Measurements from ENCODE around the gene AUTS2. TPM values are rescaled to one million over a fixed set of nuclear protein-coding genes. Genes with fewer than 3 reads are reported as not detected.

AUTS2 gene
- total and polyA plus RNA-seq, 10 of the 15 experiments (the other 5 are each of a cell fraction or from before 2014, with no cell fraction given): 6.4 to 55.6 (median 21.6) TPM

DNA sequence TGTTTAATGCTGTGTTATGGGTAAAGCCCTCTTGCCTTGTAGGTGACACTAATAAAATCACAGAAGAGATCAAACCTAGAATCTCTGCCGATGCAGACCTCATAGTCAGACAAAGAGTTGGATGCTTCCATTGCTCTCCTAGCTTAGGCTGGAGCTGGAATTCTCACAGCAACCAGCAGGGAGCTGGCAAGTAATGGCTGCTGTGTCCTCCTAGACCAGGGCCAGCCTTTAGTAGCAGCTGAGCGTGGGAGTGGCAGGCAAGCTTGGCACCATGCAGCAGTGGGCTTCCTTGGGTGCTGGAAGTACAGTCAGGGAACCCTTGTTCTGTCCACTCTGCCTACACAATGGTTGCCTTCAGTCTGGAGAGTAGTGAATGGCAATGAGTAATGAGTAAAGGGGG lies 935.3 kb downstream of the AUTS2 start (continued):
- TF ChIP-seq, protein P1, sequence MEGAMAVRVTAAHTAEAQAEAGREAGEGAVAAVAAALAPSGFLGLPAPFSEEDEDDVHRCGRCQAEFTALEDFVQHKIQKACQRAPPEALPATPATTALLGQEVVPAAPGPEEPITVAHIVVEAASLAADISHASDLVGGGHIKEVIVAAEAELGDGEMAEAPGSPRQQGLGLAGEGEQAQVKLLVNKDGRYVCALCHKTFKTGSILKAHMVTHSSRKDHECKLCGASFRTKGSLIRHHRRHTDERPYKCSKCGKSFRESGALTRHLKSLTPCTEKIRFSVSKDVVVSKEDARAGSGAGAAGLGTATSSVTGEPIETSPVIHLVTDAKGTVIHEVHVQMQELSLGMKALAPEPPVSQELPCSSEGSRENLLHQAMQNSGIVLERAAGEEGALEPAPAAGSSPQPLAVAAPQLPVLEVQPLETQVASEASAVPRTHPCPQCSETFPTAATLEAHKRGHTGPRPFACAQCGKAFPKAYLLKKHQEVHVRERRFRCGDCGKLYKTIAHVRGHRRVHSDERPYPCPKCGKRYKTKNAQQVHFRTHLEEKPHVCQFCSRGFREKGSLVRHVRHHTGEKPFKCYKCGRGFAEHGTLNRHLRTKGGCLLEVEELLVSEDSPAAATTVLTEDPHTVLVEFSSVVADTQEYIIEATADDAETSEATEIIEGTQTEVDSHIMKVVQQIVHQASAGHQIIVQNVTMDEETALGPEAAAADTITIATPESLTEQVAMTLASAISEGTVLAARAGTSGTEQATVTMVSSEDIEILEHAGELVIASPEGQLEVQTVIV (IDR thresholded peaks at IDR 0.05; ENCODE audit: borderline replicate concordance, partially characterized antibody): no peak
- TF ChIP-seq ZZZ3 (IDR thresholded peaks at IDR 0.05; ENCODE audit: control insufficient read depth, insufficient read length, low read depth): no peak
- TF ChIP-seq, protein P2, sequence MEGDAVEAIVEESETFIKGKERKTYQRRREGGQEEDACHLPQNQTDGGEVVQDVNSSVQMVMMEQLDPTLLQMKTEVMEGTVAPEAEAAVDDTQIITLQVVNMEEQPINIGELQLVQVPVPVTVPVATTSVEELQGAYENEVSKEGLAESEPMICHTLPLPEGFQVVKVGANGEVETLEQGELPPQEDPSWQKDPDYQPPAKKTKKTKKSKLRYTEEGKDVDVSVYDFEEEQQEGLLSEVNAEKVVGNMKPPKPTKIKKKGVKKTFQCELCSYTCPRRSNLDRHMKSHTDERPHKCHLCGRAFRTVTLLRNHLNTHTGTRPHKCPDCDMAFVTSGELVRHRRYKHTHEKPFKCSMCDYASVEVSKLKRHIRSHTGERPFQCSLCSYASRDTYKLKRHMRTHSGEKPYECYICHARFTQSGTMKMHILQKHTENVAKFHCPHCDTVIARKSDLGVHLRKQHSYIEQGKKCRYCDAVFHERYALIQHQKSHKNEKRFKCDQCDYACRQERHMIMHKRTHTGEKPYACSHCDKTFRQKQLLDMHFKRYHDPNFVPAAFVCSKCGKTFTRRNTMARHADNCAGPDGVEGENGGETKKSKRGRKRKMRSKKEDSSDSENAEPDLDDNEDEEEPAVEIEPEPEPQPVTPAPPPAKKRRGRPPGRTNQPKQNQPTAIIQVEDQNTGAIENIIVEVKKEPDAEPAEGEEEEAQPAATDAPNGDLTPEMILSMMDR (IDR thresholded peaks at IDR 0.05 in 2 of 3, conservative IDR thresholded peaks at IDR 0.05 in 1 of 3; ENCODE audit: control insufficient read depth in 2 of 3, extremely low read depth in 1 of 3, insufficient read depth in 1 of 3, low read depth in 3 of 3, low read length in 3 of 3): no peak
- TF ChIP-seq IKZF1 (conservative IDR thresholded peaks at IDR 0.05): no peak

DNA sequence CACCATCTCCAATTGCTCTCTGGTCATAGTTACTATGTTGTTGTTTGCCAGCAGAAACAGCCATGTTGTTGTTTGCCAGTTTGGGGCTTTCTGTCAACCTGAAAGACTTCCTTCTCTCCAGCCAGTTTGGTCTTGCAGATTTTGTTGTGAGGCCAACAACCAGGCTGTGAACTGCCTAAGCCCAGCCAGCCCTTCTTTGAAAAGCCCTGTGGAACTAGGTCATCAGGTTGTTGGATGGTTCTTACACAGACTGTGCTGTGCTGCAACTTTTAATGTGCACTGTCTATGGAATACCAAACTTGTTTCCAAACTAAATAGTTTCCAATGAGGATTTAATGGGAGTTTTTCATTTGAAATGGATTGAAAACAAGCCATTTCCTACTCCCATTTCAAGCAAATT lies 940.9 kb downstream of the AUTS2 start:
- H4K20me1 ChIP-seq (ENCODE audit: control insufficient read depth, insufficient read depth): no peaks in the 10 kb centered on the region
- RAD21 ChIA-PET (ENCODE audit: unreplicated experiment): no interaction called here
- TF ChIP-seq BCL11A (IDR thresholded peaks at IDR 0.05; ENCODE audit: low read depth, low read length): no peak
- no peak for TF ChIP-seq EZH2 (IDR thresholded peaks at IDR 0.05; ENCODE audit: borderline replicate concordance, control insufficient read depth, low read depth, low read length)
- TF ChIP-seq RAD51 (IDR thresholded peaks at IDR 0.05): no peak
- no peak for TF ChIP-seq CBX3 (IDR thresholded peaks at IDR 0.05; ENCODE audit: borderline replicate concordance, low read depth)
- no peak for TF ChIP-seq TCF3 (IDR thresholded peaks at IDR 0.05; ENCODE audit: borderline replicate concordance, insufficient read depth, low read depth, low read length)
- TF ChIP-seq SIN3A (IDR thresholded peaks at IDR 0.05; ENCODE audit: low read depth, low read length): no peak
- TF ChIP-seq MEF2B (IDR thresholded peaks at IDR 0.05; ENCODE audit: partially characterized antibody, poor library complexity, severe bottlenecking): no peak
- TF ChIP-seq ZBED1 (IDR thresholded peaks at IDR 0.05; ENCODE audit: borderline replicate concordance): no peak
- no peak for TF ChIP-seq ZNF207 (IDR thresholded peaks at IDR 0.05; ENCODE audit: borderline replicate concordance)
- TF ChIP-seq, protein P3, sequence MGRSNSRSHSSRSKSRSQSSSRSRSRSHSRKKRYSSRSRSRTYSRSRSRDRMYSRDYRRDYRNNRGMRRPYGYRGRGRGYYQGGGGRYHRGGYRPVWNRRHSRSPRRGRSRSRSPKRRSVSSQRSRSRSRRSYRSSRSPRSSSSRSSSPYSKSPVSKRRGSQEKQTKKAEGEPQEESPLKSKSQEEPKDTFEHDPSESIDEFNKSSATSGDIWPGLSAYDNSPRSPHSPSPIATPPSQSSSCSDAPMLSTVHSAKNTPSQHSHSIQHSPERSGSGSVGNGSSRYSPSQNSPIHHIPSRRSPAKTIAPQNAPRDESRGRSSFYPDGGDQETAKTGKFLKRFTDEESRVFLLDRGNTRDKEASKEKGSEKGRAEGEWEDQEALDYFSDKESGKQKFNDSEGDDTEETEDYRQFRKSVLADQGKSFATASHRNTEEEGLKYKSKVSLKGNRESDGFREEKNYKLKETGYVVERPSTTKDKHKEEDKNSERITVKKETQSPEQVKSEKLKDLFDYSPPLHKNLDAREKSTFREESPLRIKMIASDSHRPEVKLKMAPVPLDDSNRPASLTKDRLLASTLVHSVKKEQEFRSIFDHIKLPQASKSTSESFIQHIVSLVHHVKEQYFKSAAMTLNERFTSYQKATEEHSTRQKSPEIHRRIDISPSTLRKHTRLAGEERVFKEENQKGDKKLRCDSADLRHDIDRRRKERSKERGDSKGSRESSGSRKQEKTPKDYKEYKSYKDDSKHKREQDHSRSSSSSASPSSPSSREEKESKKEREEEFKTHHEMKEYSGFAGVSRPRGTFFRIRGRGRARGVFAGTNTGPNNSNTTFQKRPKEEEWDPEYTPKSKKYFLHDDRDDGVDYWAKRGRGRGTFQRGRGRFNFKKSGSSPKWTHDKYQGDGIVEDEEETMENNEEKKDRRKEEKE (IDR thresholded peaks at IDR 0.05): no peak
- TF ChIP-seq CBFB (IDR thresholded peaks at IDR 0.05; ENCODE audit: low read depth): no peak
- TF ChIP-seq, protein P4, sequence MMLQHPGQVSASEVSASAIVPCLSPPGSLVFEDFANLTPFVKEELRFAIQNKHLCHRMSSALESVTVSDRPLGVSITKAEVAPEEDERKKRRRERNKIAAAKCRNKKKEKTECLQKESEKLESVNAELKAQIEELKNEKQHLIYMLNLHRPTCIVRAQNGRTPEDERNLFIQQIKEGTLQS (IDR thresholded peaks at IDR 0.05; ENCODE audit: borderline replicate concordance, extremely low read depth, low read depth, low read length): no peak

More for the DNA sequence above, 940.9 kb downstream of the AUTS2 start:
- no peak overlapping the region for H3K4me3 ChIP-seq
- no peak overlapping the region for H2AFZ ChIP-seq (ENCODE audit: control insufficient read depth, low read depth, low read length)
- no peaks in the 10 kb centered on the region for H3K4me1 ChIP-seq (ENCODE audit: control insufficient read depth, insufficient read depth, low read length)
- H3K36me3 ChIP-seq (ENCODE audit: control insufficient read depth in 2 of 2, insufficient read depth in 2 of 2, low read length in 1 of 2): no peaks in the 10 kb centered on the region
- SMC1A ChIA-PET (ENCODE audit: uncharacterized antibody, unreplicated experiment): no interaction called here
- H3K9ac ChIP-seq (ENCODE audit: control insufficient read depth, insufficient read depth, low read length): no peak overlapping the region
- DNase-seq (ENCODE audit: low read depth, low spot score) (no peak), ATAC-seq (no peak), FAIRE-seq (no peak)
- CTCF ChIA-PET: no interaction called here
- BruUV-seq (replicated peaks): no TSS peak
- intact Hi-C loops (cut with micrococcal nuclease; ENCODE audit: unreplicated experiment) (no loop called here), in situ Hi-C loops (cut with MboI) (no loop called here)
- no peak overlapping the region for H3K27ac ChIP-seq (ENCODE audit: control insufficient read depth, insufficient read depth)
- H3K27me3 ChIP-seq (replicated peaks in 1 of 2; ENCODE audit: control insufficient read depth in 2 of 2, insufficient read depth in 2 of 2, low read length in 1 of 2): no peaks in the 10 kb centered on the region
- no peak overlapping the region for H3K4me2 ChIP-seq (ENCODE audit: control insufficient read depth, insufficient read depth)
- POLR2A ChIA-PET: no interaction called here
- no peaks in the 10 kb centered on the region for H3K9me3 ChIP-seq (replicated peaks; ENCODE audit: control insufficient read depth, insufficient read depth, low read length)
- H3K79me2 ChIP-seq (ENCODE audit: control insufficient read depth, insufficient read depth, low read length): no peaks in the 10 kb centered on the region

Measured in GM12878 (cell line).